IMR-90 (cell line): ENCODE measurements around the gene TESK2. TPM values are rescaled to one million over a fixed set of nuclear protein-coding genes. Genes with fewer than 3 reads are reported as not detected.

Source experiments
- ATAC-seq: fragments of 200-7000 bp; cut with Tn5 transposase; 2 replicates; pipeline ENCODE4 v1.9.1; 2020; ENCODE audit warnings: low read depth, mild to moderate bottlenecking, moderate library complexity
- BruUV-seq: library from RNA; stranded (reverse); fragments of 400-500 nt; replicated peaks from 2 replicates; lab custom pipeline; 2021; lab: Mats Ljungman, UMichigan
- CTCF ChIA-PET: fragments of 300-600 bp; formaldehyde crosslinking; extraction: SDS; loops from one replicate; lab custom pipeline; 2021; ENCODE audit warnings: antibody characterized with exemption; lab: Yijun Ruan, JAX
- POLR2A ChIA-PET: fragments of 300-600 bp; sonication (Branson Sonifier 250); formaldehyde crosslinking; loops from one replicate; lab custom pipeline; 2022; ENCODE audit warnings: antibody characterized with exemption; ENCODE audit not compliant: unreplicated experiment; lab: Charles Lee
- DNase-seq: peaks from one replicate; pipeline ENCODE4 v3.0.0; 2013
- H2AFZ ChIP-seq: replicated peaks from 2 replicates; pipeline ENCODE3; 2013; ENCODE audit warnings: low read length, mild to moderate bottlenecking; ENCODE audit not compliant: poor library complexity
- H2AK5ac ChIP-seq: 2 replicates; pipeline ENCODE4 v1.6.1; 2013; ENCODE audit warnings: low read depth, low read length, inconsistent platforms
- H2AK9ac ChIP-seq: replicated peaks from 2 replicates; pipeline ENCODE3; 2013; ENCODE audit warnings: mild to moderate bottlenecking, low read depth, low read length, moderate library complexity; ENCODE audit not compliant: poor library complexity
- H2BK120ac ChIP-seq: 2 replicates; pipeline ENCODE4 v1.6.1; 2013; ENCODE audit warnings: low read depth, low read length, inconsistent platforms
- H2BK15ac ChIP-seq: 3 replicates; pipeline ENCODE4 v1.6.1; 2013; ENCODE audit warnings: low read depth, low read length, inconsistent platforms
- H2BK20ac ChIP-seq: 2 replicates; pipeline ENCODE4 v1.6.1; 2013; ENCODE audit warnings: low read depth, mild to moderate bottlenecking, inconsistent platforms, low read length, moderate library complexity
- H2BK5ac ChIP-seq: 2 replicates; pipeline ENCODE4 v1.6.1; 2013; ENCODE audit warnings: mild to moderate bottlenecking, low read depth, low read length, inconsistent platforms; ENCODE audit not compliant: poor library complexity, severe bottlenecking
- H3K14ac ChIP-seq: replicated peaks from 2 replicates; pipeline ENCODE4 v1.6.1; 2013; ENCODE audit warnings: low read depth, low read length, inconsistent platforms
- H3K18ac ChIP-seq: 2 replicates; pipeline ENCODE4 v1.6.1; 2013; ENCODE audit warnings: low read depth, low read length, control low read depth
- H3K23ac ChIP-seq: 2 replicates; pipeline ENCODE4 v1.6.1; 2013; ENCODE audit warnings: low read depth, low read length, inconsistent platforms
- H3K27ac ChIP-seq: 2 replicates; pipeline ENCODE4 v1.5.1; 2013; ENCODE audit warnings: mild to moderate bottlenecking, control low read depth, low read length; ENCODE audit not compliant: insufficient read depth
- H3K27me3 ChIP-seq: 2 replicates; pipeline ENCODE4 v1.6.1; 2013; ENCODE audit warnings: low read length; ENCODE audit not compliant: control insufficient read depth, insufficient read depth
- H3K36me3 ChIP-seq: 2 replicates; pipeline ENCODE4 v1.6.1; 2013; ENCODE audit warnings: low read length, mixed read lengths; ENCODE audit not compliant: control insufficient read depth, insufficient read depth
- H3K4ac ChIP-seq: 2 replicates; pipeline ENCODE4 v1.6.1; 2013; ENCODE audit warnings: low read depth, low read length, inconsistent platforms
- H3K4me1 ChIP-seq: 2 replicates; pipeline ENCODE4 v1.6.1; 2013; ENCODE audit warnings: low read length, mixed read lengths; ENCODE audit not compliant: control insufficient read depth, insufficient read depth
- H3K4me2 ChIP-seq: 2 replicates; pipeline ENCODE4 v1.6.1; 2013; ENCODE audit warnings: low read depth, mild to moderate bottlenecking, control low read depth, low read length, moderate library complexity
- H3K4me3 ChIP-seq: 2 replicates; pipeline ENCODE4 v1.5.1; 2013; ENCODE audit warnings: low read depth, mild to moderate bottlenecking, control low read depth, low read length, moderate library complexity; ENCODE audit not compliant: insufficient read depth
- H3K56ac ChIP-seq: 2 replicates; pipeline ENCODE4 v1.6.1; 2013; ENCODE audit warnings: low read length, inconsistent platforms; ENCODE audit not compliant: insufficient read depth; ENCODE audit errors: extremely low read depth
- H3K79me1 ChIP-seq, 2 experiments: 2 replicates each; pipeline ENCODE4 v1.6.1; 2013; ENCODE audit warnings: low read length in 2 of 2, inconsistent platforms in 1 of 2, low read depth in 1 of 2
- H3K9ac ChIP-seq: 2 replicates; pipeline ENCODE4 v1.6.1; 2013; ENCODE audit warnings: low read depth, low read length, control low read depth
- H3K9me1 ChIP-seq: 2 replicates; pipeline ENCODE4 v1.6.1; 2013; ENCODE audit warnings: low read length, inconsistent platforms; ENCODE audit not compliant: insufficient read depth
- H3K9me3 ChIP-seq: 2 replicates; pipeline ENCODE4 v1.6.1; 2013; ENCODE audit warnings: low read length; ENCODE audit not compliant: control insufficient read depth, insufficient read depth
- H4K20me1 ChIP-seq: 2 replicates; pipeline ENCODE4 v1.6.1; 2013; ENCODE audit warnings: low read length, inconsistent platforms; ENCODE audit not compliant: insufficient read depth
- H4K5ac ChIP-seq: 2 replicates; pipeline ENCODE4 v1.6.1; 2013; ENCODE audit warnings: mild to moderate bottlenecking, low read depth, low read length, control low read depth
- H4K8ac ChIP-seq, 2 experiments: 2 replicates each; pipeline ENCODE4 v1.6.1; 2013; ENCODE audit warnings: low read depth in 2 of 2, low read length in 2 of 2, control low read depth in 1 of 2, inconsistent platforms in 1 of 2
- H4K91ac ChIP-seq: 2 replicates; pipeline ENCODE4 v1.6.1; 2013; ENCODE audit warnings: low read depth, low read length, inconsistent platforms; ENCODE audit not compliant: insufficient read depth
- NFE2L2 ChIP-seq: fragments of 150-350 bp; IDR thresholded peaks from 2 replicates; pipeline ENCODE4 v1.6.1; 2016; ENCODE audit warnings: low read depth, mild to moderate bottlenecking, low read length
- POLR2A ChIP-seq: IDR thresholded peaks from 2 replicates; pipeline ENCODE4 v1.6.1; 2012; ENCODE audit warnings: mild to moderate bottlenecking, low read depth, low read length
- WGBS, 2 experiments: methylation state at CpG; one replicate each; pipeline versions ENCODE4 v1.1.5 to v1.1.7; 2013; ENCODE audit warnings: missing lambda C conversion rate in 2 of 2; ENCODE audit not compliant: insufficient read length in 1 of 2; ENCODE audit errors: extremely low coverage in 2 of 2; 5-methylcytosine and 5-hydroxymethylcytosine counted together
- dilution Hi-C: fragments of 300-500 bp; cut with HindIII; formaldehyde crosslinking; loops from one replicate; pipeline ENCODE4 v1.14.3; 2018; ENCODE audit warnings: low sequenced_read_pairs; ENCODE audit not compliant: unreplicated experiment
- in situ Hi-C: fragments of 300-500 bp; cut with MboI; formaldehyde crosslinking; loops from 3 replicates; pipeline ENCODE4 v1.14.3; 2019; ENCODE audit warnings: low sequenced_read_pairs, inconsistent platforms, mixed read lengths
- intact Hi-C: fragments of 100-400 bp; cut with micrococcal nuclease; formaldehyde crosslinking; loops from 2 replicates; pipeline ENCODE4 v1.10.0; 2022
- polyA plus RNA-seq, 3 experiments: library from polyadenylated mRNA; depleted of rRNA; stranded (reverse); fragments of >200 nt; gene quantifications; 2 replicates each; pipeline ENCODE4 v1.2.3, GENCODE V29; 2012; ENCODE audit warnings: low replicate concordance in 1 of 3
- total RNA-seq: library from RNA; depleted of rRNA; stranded (reverse); fragments of >200 nt; gene quantifications from 2 replicates; pipeline ENCODE4 v1.2.3, GENCODE V29; 2012
- TF ChIP-seq, protein P1 (sequence below): conservative IDR thresholded peaks from 2 replicates; pipeline ENCODE4 v1.5.1; 2012; ENCODE audit warnings: mild to moderate bottlenecking, low read depth, low read length, improper control_type of control experiment
- TF ChIP-seq, protein P2 (sequence below): fragments of 150-350 bp; IDR thresholded peaks from 2 replicates; pipeline ENCODE4 v1.6.1; 2017; ENCODE audit warnings: mild to moderate bottlenecking, antibody characterized with exemption, low read length, low read depth

Gene TESK2
- total and polyA plus RNA-seq, 2 of the 4 experiments (the other 2 are of a cell fraction) = 0.90 to 1.3 TPM

DNA sequence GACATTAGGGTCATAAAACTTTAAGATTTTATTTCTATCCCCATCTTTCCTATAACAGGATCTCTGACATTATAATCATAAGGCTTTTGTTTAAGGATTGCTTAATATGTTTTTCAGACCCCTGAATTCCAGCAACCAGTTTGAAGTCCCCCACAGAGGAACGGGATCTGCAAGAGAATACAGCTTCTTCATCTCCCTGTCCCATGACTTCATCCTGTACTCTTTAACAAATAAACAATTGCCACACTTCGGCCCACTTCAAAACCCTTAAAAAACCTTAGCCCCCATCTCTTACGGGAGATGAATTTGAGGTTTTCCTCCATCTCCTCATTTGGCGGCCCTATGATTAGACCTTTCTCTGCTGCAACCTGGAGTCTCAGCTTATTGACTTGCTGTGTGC, 35.8 kb downstream of the TESK2 start:
- no peak overlapping the region for H3K23ac ChIP-seq
- no peak overlapping the region for H3K4me3 ChIP-seq
- H2AK9ac ChIP-seq = no peak overlapping the region
- peaks cover 2% of the 10 kb centered on the region; the same call in 1 of the 2 replicates for H3K4me1 ChIP-seq
- no peak overlapping the region for H2BK20ac ChIP-seq
- no peaks in the 10 kb centered on the region for H3K79me1 ChIP-seq
- no peaks in the 10 kb centered on the region for H3K36me3 ChIP-seq
- intact Hi-C loops = no loop called here
- POLR2A ChIA-PET = no interaction called here
- H2AK5ac ChIP-seq = no peak overlapping the region
- no peak overlapping the region for H3K56ac ChIP-seq
- TF ChIP-seq NFE2L2 = no peak
- TF ChIP-seq, protein P1, sequence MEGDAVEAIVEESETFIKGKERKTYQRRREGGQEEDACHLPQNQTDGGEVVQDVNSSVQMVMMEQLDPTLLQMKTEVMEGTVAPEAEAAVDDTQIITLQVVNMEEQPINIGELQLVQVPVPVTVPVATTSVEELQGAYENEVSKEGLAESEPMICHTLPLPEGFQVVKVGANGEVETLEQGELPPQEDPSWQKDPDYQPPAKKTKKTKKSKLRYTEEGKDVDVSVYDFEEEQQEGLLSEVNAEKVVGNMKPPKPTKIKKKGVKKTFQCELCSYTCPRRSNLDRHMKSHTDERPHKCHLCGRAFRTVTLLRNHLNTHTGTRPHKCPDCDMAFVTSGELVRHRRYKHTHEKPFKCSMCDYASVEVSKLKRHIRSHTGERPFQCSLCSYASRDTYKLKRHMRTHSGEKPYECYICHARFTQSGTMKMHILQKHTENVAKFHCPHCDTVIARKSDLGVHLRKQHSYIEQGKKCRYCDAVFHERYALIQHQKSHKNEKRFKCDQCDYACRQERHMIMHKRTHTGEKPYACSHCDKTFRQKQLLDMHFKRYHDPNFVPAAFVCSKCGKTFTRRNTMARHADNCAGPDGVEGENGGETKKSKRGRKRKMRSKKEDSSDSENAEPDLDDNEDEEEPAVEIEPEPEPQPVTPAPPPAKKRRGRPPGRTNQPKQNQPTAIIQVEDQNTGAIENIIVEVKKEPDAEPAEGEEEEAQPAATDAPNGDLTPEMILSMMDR = no peak
- TF ChIP-seq POLR2A = no peak
- TF ChIP-seq, protein P2, sequence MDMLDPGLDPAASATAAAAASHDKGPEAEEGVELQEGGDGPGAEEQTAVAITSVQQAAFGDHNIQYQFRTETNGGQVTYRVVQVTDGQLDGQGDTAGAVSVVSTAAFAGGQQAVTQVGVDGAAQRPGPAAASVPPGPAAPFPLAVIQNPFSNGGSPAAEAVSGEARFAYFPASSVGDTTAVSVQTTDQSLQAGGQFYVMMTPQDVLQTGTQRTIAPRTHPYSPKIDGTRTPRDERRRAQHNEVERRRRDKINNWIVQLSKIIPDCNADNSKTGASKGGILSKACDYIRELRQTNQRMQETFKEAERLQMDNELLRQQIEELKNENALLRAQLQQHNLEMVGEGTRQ = no peak
- no peak overlapping the region for H4K5ac ChIP-seq
- no peak overlapping the region for H4K8ac ChIP-seq
- DNase-seq = peak; percentile 8
- no peak overlapping the region for H3K27ac ChIP-seq
- no peak overlapping the region for H3K9ac ChIP-seq
- no peak overlapping the region for H4K91ac ChIP-seq
- no peak overlapping the region for H2BK120ac ChIP-seq
- no peaks in the 10 kb centered on the region for H4K20me1 ChIP-seq
- CTCF ChIA-PET = no interaction called here
- H3K9me3 ChIP-seq = no peaks in the 10 kb centered on the region
- no peak overlapping the region for H2AFZ ChIP-seq
- in situ Hi-C loops = no loop called here
- 29% methylated on average over 1 of the region's 4 CpGs; no CpG with 5 or more reads in 1 of the 2 experiments for WGBS, 2 experiments
- no peak overlapping the region for H3K18ac ChIP-seq
- no peaks in the 10 kb centered on the region for H3K27me3 ChIP-seq
- H3K4me2 ChIP-seq = no peak overlapping the region
- H3K14ac ChIP-seq = no peak overlapping the region
- ATAC-seq = no peak
- no peaks in the 10 kb centered on the region for H3K9me1 ChIP-seq
- dilution Hi-C loops = no loop called here
- BruUV-seq = no TSS peak
- no peak overlapping the region for H2BK5ac ChIP-seq
- H2BK15ac ChIP-seq = no peak overlapping the region
- no peak overlapping the region for H3K4ac ChIP-seq
